Activated CD4-positive, alpha-beta memory T cell treated with anti-CD3 and anti-CD28 coated beads, Interleukin-2, amount 10 ng/mL, durations not matched to agents 7 days and 5 days (primary cell): Measurements from ENCODE around the gene LNPK. TPM values are rescaled to one million over a fixed set of nuclear protein-coding genes. Genes with fewer than 3 reads are reported as not detected.
"Not testable (repeated sequence)": the region's sequence is repeated elsewhere in the genome, so short reads cannot be mapped to it uniquely, and the experiment has no call there.

ENCODE experiments used
- CTCF ChIA-PET: fragments of 350-600 bp; sonication (Branson Sonifier 250); formaldehyde crosslinking; loops from one replicate; lab custom pipeline; 2021; ENCODE audit warnings: antibody characterized with exemption, inconsistent platforms; lab: Charles Lee
- POLR2A ChIA-PET: fragments of 350-600 bp; sonication (Branson Sonifier 250); formaldehyde crosslinking; loops from one replicate; lab custom pipeline; 2021; ENCODE audit warnings: antibody characterized with exemption; lab: Charles Lee
- DNase-seq: peaks from one replicate; pipeline ENCODE4 v3.0.0-alpha.2; 2020
- H3K27ac Mint-ChIP-seq: one replicate; pipeline ENCODE4 v1.8.0; 2021; ENCODE audit warnings: mild to moderate bottlenecking, mixed read lengths
- H3K27me3 Mint-ChIP-seq: one replicate; pipeline ENCODE4 v1.8.0; 2021; ENCODE audit warnings: mixed read lengths
- H3K36me3 Mint-ChIP-seq: one replicate; pipeline ENCODE4 v1.8.0; 2021; ENCODE audit warnings: low read depth, mixed read lengths
- H3K4me1 Mint-ChIP-seq: one replicate; pipeline ENCODE4 v1.8.0; 2021; ENCODE audit warnings: mixed read lengths
- H3K4me3 Mint-ChIP-seq: one replicate; pipeline ENCODE4 v1.8.0; 2021; ENCODE audit warnings: mild to moderate bottlenecking, mixed read lengths
- H3K9me3 Mint-ChIP-seq: one replicate; pipeline ENCODE4 v1.8.0; 2021; ENCODE audit warnings: mixed read lengths
- total RNA-seq, 2 experiments: library from RNA; stranded (reverse); gene quantifications; one replicate each; pipeline ENCODE4 v1.2.3, GENCODE V29; 2021

LNPK gene
- total RNA-seq, 2 experiments from 2014 or later, result 43.5 to 48.7 TPM

- CTCF ChIA-PET, H3K27me3 Mint-ChIP-seq, DNase-seq, H3K4me3 Mint-ChIP-seq, H3K27ac Mint-ChIP-seq, H3K4me1 Mint-ChIP-seq, H3K9me3 Mint-ChIP-seq, POLR2A ChIA-PET: not testable (repeated sequence)
- peaks cover 56% of the 10 kb centered on the region for H3K36me3 Mint-ChIP-seq
Observed at GRCh38 chr2:175963171-175963570, 38.9 kb downstream of the LNPK start.

- Mint-ChIP-seq H3K4me3 (no peak overlapping the region), H3K27ac (no peak overlapping the region), H3K27me3 (no peaks in the 10 kb centered on the region), H3K4me1 (no peaks in the 10 kb centered on the region), H3K9me3 (no peaks in the 10 kb centered on the region), H3K36me3 (peaks cover 73% of the 10 kb centered on the region)
- DNase-seq, result no peak
- POLR2A ChIA-PET, result no interaction called here
- CTCF ChIA-PET, result no interaction called here
Observed at GRCh38 chr2:175957845-175958244, 44.2 kb downstream of the LNPK start.

- POLR2A ChIA-PET, result no interaction called here
- CTCF ChIA-PET, result no interaction called here
- H3K36me3 Mint-ChIP-seq, result peaks cover 56% of the 10 kb centered on the region
- H3K4me3 Mint-ChIP-seq, result no peak overlapping the region
- DNase-seq, result no peak
- H3K9me3 Mint-ChIP-seq, result no peaks in the 10 kb centered on the region
- no peaks in the 10 kb centered on the region for H3K4me1 Mint-ChIP-seq
- H3K27ac Mint-ChIP-seq, result no peak overlapping the region
- H3K27me3 Mint-ChIP-seq, result no peaks in the 10 kb centered on the region
Observed at GRCh38 chr2:175955136-175955535, 46.9 kb downstream of the LNPK start.

- CTCF ChIA-PET, result no interaction called here
- H3K9me3 Mint-ChIP-seq, result no peaks in the 10 kb centered on the region
- no peak for DNase-seq
- H3K4me1 Mint-ChIP-seq, result no peaks in the 10 kb centered on the region
- H3K36me3 Mint-ChIP-seq, result peaks cover 32% of the 10 kb centered on the region
- no peak overlapping the region for H3K27ac Mint-ChIP-seq
- no peak overlapping the region for H3K4me3 Mint-ChIP-seq
- POLR2A ChIA-PET, result no interaction called here
- H3K27me3 Mint-ChIP-seq, result no peaks in the 10 kb centered on the region
Observed at GRCh38 chr2:175950512-175950911, 51.6 kb downstream of the LNPK start.

- Mint-ChIP-seq H3K27ac (no peak overlapping the region), H3K27me3 (no peaks in the 10 kb centered on the region), H3K36me3 (peaks cover 27% of the 10 kb centered on the region), H3K9me3 (no peaks in the 10 kb centered on the region), H3K4me1 (no peaks in the 10 kb centered on the region), H3K4me3 (no peak overlapping the region)
- ChIA-PET POLR2A (no interaction called here), CTCF (no interaction called here)
- no peak for DNase-seq
Observed at GRCh38 chr2:175948191-175948590, 53.9 kb downstream of the LNPK start.

GRCh38 chr2:175947073-175947472 lies 55.0 kb downstream of the LNPK start:
- Mint-ChIP-seq H3K4me3 (no peak overlapping the region), H3K36me3 (peaks cover 24% of the 10 kb centered on the region), H3K27ac (no peak overlapping the region), H3K27me3 (no peaks in the 10 kb centered on the region), H3K9me3 (no peaks in the 10 kb centered on the region), H3K4me1 (no peaks in the 10 kb centered on the region)
- CTCF ChIA-PET, result no interaction called here
- no peak for DNase-seq
- POLR2A ChIA-PET, result no interaction called here

- peaks cover 25% of the 10 kb centered on the region for H3K36me3 Mint-ChIP-seq
- no peaks in the 10 kb centered on the region for H3K27me3 Mint-ChIP-seq
- H3K4me3 Mint-ChIP-seq, result no peak overlapping the region
- peaks cover 2% of the 10 kb centered on the region for H3K4me1 Mint-ChIP-seq
- no peak for DNase-seq
- ChIA-PET POLR2A (no interaction called here), CTCF (no interaction called here)
- H3K27ac Mint-ChIP-seq, result no peak overlapping the region
- H3K9me3 Mint-ChIP-seq, result no peaks in the 10 kb centered on the region
Observed at GRCh38 chr2:175941699-175942098, 60.4 kb downstream of the LNPK start.

- H3K4me3 Mint-ChIP-seq, result no peak overlapping the region
Observed at GRCh38 chr2:175937216-175937615, 64.9 kb downstream of the LNPK start.

GRCh38 chr2:175935289-175936181 lies 66.5 kb downstream of the LNPK start:
- Mint-ChIP-seq H3K36me3 (peaks cover 32% of the 10 kb centered on the region), H3K27me3 (no peaks in the 10 kb centered on the region), H3K27ac (no peak overlapping the region), H3K9me3 (no peaks in the 10 kb centered on the region), H3K4me3 (no peak overlapping the region), H3K4me1 (peaks cover 2% of the 10 kb centered on the region)
- POLR2A ChIA-PET, result no interaction called here
- no peak for DNase-seq
- CTCF ChIA-PET, result no interaction called here

More at GRCh38 chr2:175937216-175937615, 64.9 kb downstream of the LNPK start:
- no peak for DNase-seq
- no peaks in the 10 kb centered on the region for H3K9me3 Mint-ChIP-seq
- H3K36me3 Mint-ChIP-seq, result peaks cover 35% of the 10 kb centered on the region
- POLR2A ChIA-PET, result no interaction called here
- peaks cover 2% of the 10 kb centered on the region for H3K4me1 Mint-ChIP-seq
- H3K27me3 Mint-ChIP-seq, result no peaks in the 10 kb centered on the region
- no peak overlapping the region for H3K27ac Mint-ChIP-seq
- CTCF ChIA-PET, result no interaction called here

- H3K9me3 Mint-ChIP-seq, result no peaks in the 10 kb centered on the region
- POLR2A ChIA-PET, result no interaction called here
- DNase-seq, result no peak
Observed at GRCh38 chr2:175932675-175933074, 69.4 kb downstream of the LNPK start.

GRCh38 chr2:175931805-175932204 lies 70.3 kb downstream of the LNPK start:
- DNase-seq, result no peak
- ChIA-PET CTCF (no interaction called here), POLR2A (no interaction called here)
- H3K27ac Mint-ChIP-seq, result no peak overlapping the region
- peaks cover 28% of the 10 kb centered on the region for H3K36me3 Mint-ChIP-seq
- no peaks in the 10 kb centered on the region for H3K9me3 Mint-ChIP-seq
- H3K4me1 Mint-ChIP-seq, result no peaks in the 10 kb centered on the region
- H3K4me3 Mint-ChIP-seq, result no peak overlapping the region
- H3K27me3 Mint-ChIP-seq, result no peaks in the 10 kb centered on the region

More at GRCh38 chr2:175932675-175933074, 69.4 kb downstream of the LNPK start:
- Mint-ChIP-seq H3K4me1 (peaks cover 2% of the 10 kb centered on the region), H3K27ac (no peak overlapping the region), H3K36me3 (peaks cover 25% of the 10 kb centered on the region), H3K4me3 (no peak overlapping the region), H3K27me3 (no peaks in the 10 kb centered on the region)
- CTCF ChIA-PET, result no interaction called here

- Mint-ChIP-seq H3K4me1 (no peaks in the 10 kb centered on the region), H3K9me3 (no peaks in the 10 kb centered on the region), H3K27me3 (no peaks in the 10 kb centered on the region), H3K4me3 (no peak overlapping the region), H3K36me3 (peaks cover 26% of the 10 kb centered on the region), H3K27ac (no peak overlapping the region)
- POLR2A ChIA-PET, result no interaction called here
- DNase-seq, result no peak
- CTCF ChIA-PET, result no interaction called here
Observed at GRCh38 chr2:175930504-175930903, 71.6 kb downstream of the LNPK start.

GRCh38 chr2:175929850-175930249 lies 72.2 kb downstream of the LNPK start:
- Mint-ChIP-seq H3K27ac (no peak overlapping the region), H3K4me3 (no peak overlapping the region), H3K4me1 (no peaks in the 10 kb centered on the region), H3K36me3 (peaks cover 26% of the 10 kb centered on the region), H3K27me3 (no peaks in the 10 kb centered on the region), H3K9me3 (no peaks in the 10 kb centered on the region)
- no peak for DNase-seq
- POLR2A ChIA-PET, result no interaction called here
- CTCF ChIA-PET, result no interaction called here

- Mint-ChIP-seq H3K9me3 (no peaks in the 10 kb centered on the region), H3K27ac (no peak overlapping the region), H3K4me3 (no peak overlapping the region), H3K36me3 (peaks cover 17% of the 10 kb centered on the region), H3K4me1 (no peaks in the 10 kb centered on the region), H3K27me3 (no peaks in the 10 kb centered on the region)
- DNase-seq, result no peak
- ChIA-PET POLR2A (interaction anchor here (0.7 kb wide), 1 partner anchor 23 kb away, joined by 3 read pairs; no protein-coding TSS in a partner anchor), CTCF (no interaction called here)
Observed at GRCh38 chr2:175926272-175926671, 75.8 kb downstream of the LNPK start.
